K562 (cell line): ENCODE measurements around the gene ZBTB38. TPM values are rescaled to one million over a fixed set of nuclear protein-coding genes. Genes with fewer than 3 reads are reported as not detected.

Source experiments
- DIDO1 ChIP-seq: fragments of 450-650 bp; IDR thresholded peaks from 2 replicates; pipeline ENCODE4 v1.6.1; 2016; ENCODE audit warnings: low read depth, missing biosample characterization, missing genetic modification characterization
- E2F3 ChIP-seq: fragments of 250-450 bp; sonication (Bioruptor Pico); IDR thresholded peaks from 2 replicates; pipeline ENCODE4 v1.4.0; 2020; ENCODE audit warnings: mild to moderate bottlenecking
- ELK1 ChIP-seq: sonication (generic); formaldehyde crosslinking; IDR thresholded peaks from 2 replicates; pipeline ENCODE4 v1.8.1; 2022; ENCODE audit warnings: missing genetic modification reagents
- ESRRB ChIP-seq: fragments of 250-450 bp; sonication (Bioruptor Pico); IDR thresholded peaks from 2 replicates; pipeline ENCODE4 v1.5.0; 2020; ENCODE audit warnings: mild to moderate bottlenecking, moderate library complexity, borderline replicate concordance
- FOXP4 ChIP-seq: sonication (generic); formaldehyde crosslinking; IDR thresholded peaks from 2 replicates; pipeline ENCODE4 v1.8.0; 2022; ENCODE audit warnings: mild to moderate bottlenecking, missing genetic modification reagents, borderline replicate concordance
- GATA2 ChIP-seq: sonication (generic); formaldehyde crosslinking; IDR thresholded peaks from 2 replicates; pipeline ENCODE4 v1.4.0; 2020; ENCODE audit warnings: mild to moderate bottlenecking, missing genetic modification reagents
- KAT8 ChIP-seq: fragments of 450-650 bp; IDR thresholded peaks from 2 replicates; pipeline ENCODE4 v1.6.1; 2016; ENCODE audit warnings: low read depth, mild to moderate bottlenecking
- MAZ ChIP-seq, 2 experiments: fragments of 450-650 bp in 1 of 2; sonication (generic) in 1 of 2; formaldehyde crosslinking; IDR thresholded peaks in 1 of 2; conservative IDR thresholded peaks in 1 of 2; 2 replicates each; pipeline versions ENCODE4 v1.4.0 to v1.5.0; 2020; ENCODE audit warnings: mild to moderate bottlenecking in 1 of 2, missing genetic modification reagents in 1 of 2
- NBN ChIP-seq: fragments of 450-650 bp; IDR thresholded peaks from 2 replicates; pipeline ENCODE4 v1.6.1; 2016; ENCODE audit warnings: low read depth, mild to moderate bottlenecking
- SMARCA5 ChIP-seq: fragments of 450-650 bp; IDR thresholded peaks from 2 replicates; pipeline ENCODE4 v1.6.1; 2016
- TCFL5 ChIP-seq: fragments of 250-450 bp; sonication (Bioruptor Pico); conservative IDR thresholded peaks from 2 replicates; pipeline ENCODE4 v1.6.1; 2021; ENCODE audit warnings: mild to moderate bottlenecking, moderate library complexity, matching md5 sums
- ZNF311 ChIP-seq: fragments of 250-450 bp; sonication (Bioruptor Pico); IDR thresholded peaks from 2 replicates; pipeline ENCODE4 v1.4.0; 2020; ENCODE audit warnings: mild to moderate bottlenecking, moderate library complexity
- polyA plus RNA-seq, 8 experiments: library from polyadenylated mRNA; depleted of rRNA in 4 of 8; stranded (reverse) in 5 of 8; unstranded in 3 of 8; fragments of >200 nt; fragmentation: Nextera tagmentation in 2 of 8; fragmentation: Illumina TruSeq in 1 of 8; extraction: Ambion mirVana in 2 of 8; extraction: Trizol in 1 of 8; gene quantifications; 2 replicates each; pipeline versions ENCODE4 v1.2.1 to v1.2.3, GENCODE V29; 2011 to 2014; ENCODE audit warnings: inconsistent platforms in 1 of 8, missing spikeins in 1 of 8
- total RNA-seq, 7 experiments: library from RNA; depleted of rRNA in 6 of 7; stranded (reverse); fragments of >200 nt in 6 of 7; fragmentation: Illumina TruSeq in 2 of 7; extraction: Trizol in 2 of 7; gene quantifications; 2 replicates each; pipeline versions ENCODE4 v1.2.1 to v1.2.3, GENCODE V29; 2011 to 2021; ENCODE audit warnings: low replicate concordance in 1 of 7
- TF ChIP-seq, protein P1 (sequence below): sonication (generic); formaldehyde crosslinking; IDR thresholded peaks from 2 replicates; pipeline ENCODE4 v1.8.0; 2022; ENCODE audit warnings: mild to moderate bottlenecking, missing genetic modification reagents
- TF ChIP-seq, protein P2 (sequence below): sonication (generic); formaldehyde crosslinking; IDR thresholded peaks from 2 replicates; pipeline ENCODE4 v1.8.0; 2022; ENCODE audit warnings: mild to moderate bottlenecking, low read depth, missing genetic modification reagents
- TF ChIP-seq, protein P3 (sequence below): sonication (generic); formaldehyde crosslinking; IDR thresholded peaks from 2 replicates; pipeline ENCODE4 v1.9.0; 2022; ENCODE audit warnings: mild to moderate bottlenecking, missing genetic modification reagents

ZBTB38 gene
- total and polyA plus RNA-seq, 9 of the 15 experiments (the other 6 are each of a cell fraction or from before 2014, with no cell fraction given) = 12.1 to 39.4 (median 22.9) TPM

GRCh38 chr3:141368925-141369794, 856 bp downstream of the ZBTB38 start (continued):
- TF ChIP-seq ELK1 (no peak), E2F3 (CRISPR knock-in tag) (no peak), TCFL5 (CRISPR knock-in tag) (no peak), GATA2 (CRISPR knock-in tag) (no peak), ESRRB (CRISPR knock-in tag) (no peak), MAZ (CRISPR knock-in tag; conservative IDR thresholded peaks at IDR 0.05 in 1 of 2, IDR thresholded peaks at IDR 0.05 in 1 of 2) (0 out of 4 replicates have a peak, but pooled peaks of 1 of the 2 experiments have one; percentile 3), KAT8 (no peak), ZNF311 (CRISPR knock-in tag) (0 out of 2 replicates have a peak, but pooled peaks have one; percentile 1), DIDO1 (tag) (no peak), SMARCA5 (no peak), FOXP4 (no peak), NBN (0 out of 2 replicates have a peak, but pooled peaks have one; percentile 13)
- TF ChIP-seq, protein P1, sequence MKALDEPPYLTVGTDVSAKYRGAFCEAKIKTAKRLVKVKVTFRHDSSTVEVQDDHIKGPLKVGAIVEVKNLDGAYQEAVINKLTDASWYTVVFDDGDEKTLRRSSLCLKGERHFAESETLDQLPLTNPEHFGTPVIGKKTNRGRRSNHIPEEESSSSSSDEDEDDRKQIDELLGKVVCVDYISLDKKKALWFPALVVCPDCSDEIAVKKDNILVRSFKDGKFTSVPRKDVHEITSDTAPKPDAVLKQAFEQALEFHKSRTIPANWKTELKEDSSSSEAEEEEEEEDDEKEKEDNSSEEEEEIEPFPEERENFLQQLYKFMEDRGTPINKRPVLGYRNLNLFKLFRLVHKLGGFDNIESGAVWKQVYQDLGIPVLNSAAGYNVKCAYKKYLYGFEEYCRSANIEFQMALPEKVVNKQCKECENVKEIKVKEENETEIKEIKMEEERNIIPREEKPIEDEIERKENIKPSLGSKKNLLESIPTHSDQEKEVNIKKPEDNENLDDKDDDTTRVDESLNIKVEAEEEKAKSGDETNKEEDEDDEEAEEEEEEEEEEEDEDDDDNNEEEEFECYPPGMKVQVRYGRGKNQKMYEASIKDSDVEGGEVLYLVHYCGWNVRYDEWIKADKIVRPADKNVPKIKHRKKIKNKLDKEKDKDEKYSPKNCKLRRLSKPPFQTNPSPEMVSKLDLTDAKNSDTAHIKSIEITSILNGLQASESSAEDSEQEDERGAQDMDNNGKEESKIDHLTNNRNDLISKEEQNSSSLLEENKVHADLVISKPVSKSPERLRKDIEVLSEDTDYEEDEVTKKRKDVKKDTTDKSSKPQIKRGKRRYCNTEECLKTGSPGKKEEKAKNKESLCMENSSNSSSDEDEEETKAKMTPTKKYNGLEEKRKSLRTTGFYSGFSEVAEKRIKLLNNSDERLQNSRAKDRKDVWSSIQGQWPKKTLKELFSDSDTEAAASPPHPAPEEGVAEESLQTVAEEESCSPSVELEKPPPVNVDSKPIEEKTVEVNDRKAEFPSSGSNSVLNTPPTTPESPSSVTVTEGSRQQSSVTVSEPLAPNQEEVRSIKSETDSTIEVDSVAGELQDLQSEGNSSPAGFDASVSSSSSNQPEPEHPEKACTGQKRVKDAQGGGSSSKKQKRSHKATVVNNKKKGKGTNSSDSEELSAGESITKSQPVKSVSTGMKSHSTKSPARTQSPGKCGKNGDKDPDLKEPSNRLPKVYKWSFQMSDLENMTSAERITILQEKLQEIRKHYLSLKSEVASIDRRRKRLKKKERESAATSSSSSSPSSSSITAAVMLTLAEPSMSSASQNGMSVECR = 0 out of 2 replicates have a peak, but pooled peaks have one; percentile 48
- TF ChIP-seq, protein P2, sequence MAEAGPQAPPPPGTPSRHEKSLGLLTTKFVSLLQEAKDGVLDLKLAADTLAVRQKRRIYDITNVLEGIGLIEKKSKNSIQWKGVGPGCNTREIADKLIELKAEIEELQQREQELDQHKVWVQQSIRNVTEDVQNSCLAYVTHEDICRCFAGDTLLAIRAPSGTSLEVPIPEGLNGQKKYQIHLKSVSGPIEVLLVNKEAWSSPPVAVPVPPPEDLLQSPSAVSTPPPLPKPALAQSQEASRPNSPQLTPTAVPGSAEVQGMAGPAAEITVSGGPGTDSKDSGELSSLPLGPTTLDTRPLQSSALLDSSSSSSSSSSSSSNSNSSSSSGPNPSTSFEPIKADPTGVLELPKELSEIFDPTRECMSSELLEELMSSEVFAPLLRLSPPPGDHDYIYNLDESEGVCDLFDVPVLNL (CRISPR knock-in tag) = no peak
- TF ChIP-seq, protein P3, sequence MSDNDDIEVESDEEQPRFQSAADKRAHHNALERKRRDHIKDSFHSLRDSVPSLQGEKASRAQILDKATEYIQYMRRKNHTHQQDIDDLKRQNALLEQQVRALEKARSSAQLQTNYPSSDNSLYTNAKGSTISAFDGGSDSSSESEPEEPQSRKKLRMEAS (CRISPR knock-in tag) = no peak
